LoVo (cell line): ENCODE results near the gene MRPL23.

Source experiments
- DNase-seq: peaks from one replicate; pipeline ENCODE4 v3.0.0-alpha.2; 2016; ENCODE audit warnings: low spot score

Gene MRPL23

DNA sequence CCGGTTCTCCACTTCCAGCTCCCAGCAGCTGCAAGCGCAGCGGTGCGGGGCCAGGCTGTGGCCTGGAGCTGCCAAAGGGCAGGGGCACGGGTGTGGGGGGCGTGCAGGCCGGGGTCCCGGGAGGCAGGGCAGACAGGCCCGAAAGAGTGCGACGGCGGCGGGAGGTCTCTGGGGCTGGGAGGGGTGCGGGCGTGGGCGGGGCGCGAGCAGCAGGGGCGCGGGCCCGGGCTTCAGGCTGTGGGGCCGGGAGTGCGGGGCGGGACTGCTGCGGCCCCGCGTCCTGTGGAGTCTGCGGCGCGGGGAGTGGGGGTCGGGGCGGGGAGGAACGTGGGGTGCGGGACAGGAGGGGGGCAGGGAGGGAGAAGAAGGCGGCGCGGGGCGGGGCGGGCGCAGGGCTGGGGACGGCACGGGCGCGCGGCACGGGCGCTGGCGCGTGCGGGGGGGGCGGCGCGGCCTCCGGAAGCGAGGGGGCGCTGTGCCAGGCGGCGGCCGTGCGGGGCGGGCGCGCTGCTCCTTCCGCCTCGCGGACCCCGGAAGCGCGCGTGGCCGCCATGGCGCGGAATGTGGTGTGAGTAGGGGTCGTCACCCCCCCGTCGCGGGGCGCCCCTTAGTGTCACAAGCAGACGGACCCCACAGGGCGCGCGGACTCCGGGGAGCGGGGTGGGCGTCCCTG lies at the start of gene MRPL23:
TSS of gene MRPL23 (plus strand) at position 521 of the 673 bp plus-strand sequence. CDS start at position 552, 31 bp downstream.
- no peak for DNase-seq

GRCh38 chr11:1899090-1899489 lies 48.0 kb upstream of the MRPL23 start:
- DNase-seq = no peak

- no peak for DNase-seq
Observed at GRCh38 chr11:1899686-1900085, 47.4 kb upstream of the MRPL23 start.

DNA sequence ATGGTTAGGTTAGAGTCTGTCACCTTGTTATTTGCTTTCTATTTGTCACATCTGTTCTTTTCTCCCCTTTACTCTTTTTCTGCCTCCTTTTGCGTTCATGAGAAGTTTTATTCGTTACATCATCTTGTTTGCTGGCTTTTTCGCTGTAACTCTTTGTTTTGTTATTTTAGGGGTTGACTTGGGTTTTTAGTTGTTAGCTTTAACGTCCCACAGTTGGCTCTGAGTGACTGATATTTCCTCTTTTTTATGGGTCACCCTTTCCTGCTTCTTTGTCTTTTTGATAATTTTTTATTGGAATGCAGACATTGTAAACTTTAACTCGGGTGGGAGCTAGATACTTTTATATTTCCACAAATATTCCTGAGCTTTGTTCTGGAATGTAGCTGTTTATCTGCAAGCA lies 41.0 kb upstream of the MRPL23 start:
- no peak for DNase-seq

- DNase-seq = no peak
Observed at GRCh38 chr11:1906611-1907423, 40.3 kb upstream of the MRPL23 start.

DNA sequence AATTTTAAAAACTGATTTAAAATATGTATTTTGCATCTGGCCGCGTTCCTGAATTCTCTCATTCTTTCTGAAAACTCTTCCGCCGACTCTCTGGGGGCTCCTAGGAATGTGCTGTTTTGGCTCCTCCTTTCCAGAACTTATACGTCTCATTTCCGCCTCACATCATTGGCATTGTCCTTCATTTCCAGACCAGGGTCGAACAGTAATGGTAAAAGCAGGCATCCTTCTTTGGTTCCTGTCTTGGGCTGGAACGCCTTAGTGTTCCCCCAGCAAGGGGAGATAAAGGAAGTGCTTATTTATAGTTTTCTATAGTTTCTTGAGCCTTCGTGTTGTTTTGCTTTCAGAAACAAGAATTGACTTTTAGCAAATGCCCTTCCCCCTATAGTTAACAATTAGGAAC lies 38.5 kb upstream of the MRPL23 start:
- DNase-seq = no peak

DNA sequence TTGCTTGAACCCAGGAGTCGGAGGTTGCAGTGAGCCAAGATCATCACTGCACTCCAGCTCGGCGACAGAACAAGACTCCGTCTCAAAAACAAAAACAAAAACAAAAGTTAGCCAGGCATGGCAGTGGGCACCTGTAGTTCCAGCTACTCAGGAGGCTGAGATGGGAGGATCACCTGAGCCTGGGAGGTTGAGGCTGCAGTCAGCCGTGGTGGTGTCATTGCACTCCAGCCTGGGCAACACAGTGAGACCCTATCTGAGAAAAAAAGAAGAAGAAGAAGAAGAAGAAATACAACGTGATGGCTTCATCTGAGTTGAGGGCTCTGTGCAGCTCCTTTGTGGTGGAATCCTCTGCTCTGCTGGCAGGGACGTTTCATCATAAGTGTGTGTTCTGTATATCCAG lies 37.6 kb upstream of the MRPL23 start:
- DNase-seq = no peak

- no peak for DNase-seq
Observed at GRCh38 chr11:1912289-1912878, 34.7 kb upstream of the MRPL23 start.

DNA sequence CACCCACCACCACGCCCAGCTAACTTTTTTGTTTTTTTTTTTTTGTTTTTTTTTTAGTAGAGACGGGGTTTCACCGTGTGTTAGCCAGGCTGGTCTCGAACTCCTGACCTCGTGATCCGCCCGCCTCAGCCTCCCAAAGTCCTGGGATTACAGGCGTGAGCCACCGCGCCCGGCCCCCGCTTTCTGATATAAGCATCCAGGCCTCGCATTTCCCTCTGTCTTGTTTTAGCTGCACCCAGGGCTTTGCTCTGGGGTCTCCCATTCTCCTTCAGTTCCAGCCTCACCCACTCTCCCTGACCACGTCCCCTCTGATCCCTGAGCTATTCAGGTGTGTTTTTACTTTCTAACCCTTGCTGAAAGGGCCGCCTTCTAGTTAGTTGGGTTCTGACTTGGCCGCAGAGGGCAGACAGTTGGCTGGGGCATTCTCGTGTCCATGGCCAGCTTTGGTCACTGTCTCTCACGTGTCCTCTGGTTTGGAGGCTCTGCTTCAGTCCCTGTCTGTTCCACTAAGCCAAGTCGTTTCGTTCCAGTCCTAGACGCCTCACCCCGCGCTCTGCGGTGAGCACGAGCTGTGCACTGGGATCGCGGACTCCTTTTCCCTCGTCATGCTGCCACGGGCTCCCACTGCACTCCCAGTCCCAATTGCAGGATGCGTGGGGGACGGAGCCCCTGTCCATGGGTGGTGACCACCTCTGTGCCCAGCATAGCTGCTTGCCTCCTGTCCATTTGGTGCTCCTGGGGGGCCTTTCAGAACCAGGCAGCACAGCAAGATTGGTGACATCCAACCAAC lies 33.7 kb upstream of the MRPL23 start:
- DNase-seq = no peak

DNA sequence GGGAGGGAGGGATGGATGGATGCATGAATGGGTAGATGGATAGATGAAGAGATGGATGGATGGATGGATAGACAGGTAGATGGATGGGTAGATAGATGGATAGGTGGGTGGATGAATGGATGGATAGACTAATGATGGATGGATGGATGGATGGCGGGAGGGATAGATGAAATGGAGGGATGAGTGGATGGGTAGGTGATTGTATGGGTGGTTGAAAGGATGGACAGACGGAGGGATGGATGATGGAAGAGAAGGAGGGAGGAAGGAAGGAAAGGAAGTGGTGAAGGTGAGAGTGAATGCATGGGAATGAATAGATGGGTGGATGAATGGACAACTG lies 31.4 kb upstream of the MRPL23 start:
- no peak for DNase-seq

- no peak for DNase-seq
Observed at GRCh38 chr11:1916132-1916985, 30.8 kb upstream of the MRPL23 start.

DNA sequence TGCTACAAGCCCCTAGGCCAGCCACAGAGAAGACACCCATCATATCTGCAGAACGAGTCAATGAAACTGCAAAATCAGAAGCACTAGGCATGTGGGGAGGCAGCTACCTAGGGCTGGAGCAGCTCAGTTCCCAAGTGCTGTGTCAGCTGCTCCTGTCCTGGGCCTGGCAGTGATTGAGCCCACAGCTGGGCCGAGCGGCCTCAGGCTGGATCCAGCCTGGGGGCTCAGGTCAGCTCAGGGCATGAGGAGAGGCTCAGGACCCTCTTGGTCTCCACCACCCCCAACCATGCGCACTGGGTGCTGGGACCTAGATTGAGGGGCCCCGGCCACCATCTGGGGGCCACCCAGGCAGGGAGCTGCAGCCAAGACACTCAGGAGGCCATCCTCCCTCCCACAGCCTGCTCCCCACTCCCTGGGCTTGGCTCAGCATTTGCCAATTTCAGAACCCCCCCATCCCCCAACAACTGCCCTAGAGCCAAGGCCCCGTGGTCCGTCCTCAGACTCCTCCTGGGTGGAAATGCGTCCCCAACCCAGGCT lies 30.1 kb upstream of the MRPL23 start:
- no peak for DNase-seq

DNA sequence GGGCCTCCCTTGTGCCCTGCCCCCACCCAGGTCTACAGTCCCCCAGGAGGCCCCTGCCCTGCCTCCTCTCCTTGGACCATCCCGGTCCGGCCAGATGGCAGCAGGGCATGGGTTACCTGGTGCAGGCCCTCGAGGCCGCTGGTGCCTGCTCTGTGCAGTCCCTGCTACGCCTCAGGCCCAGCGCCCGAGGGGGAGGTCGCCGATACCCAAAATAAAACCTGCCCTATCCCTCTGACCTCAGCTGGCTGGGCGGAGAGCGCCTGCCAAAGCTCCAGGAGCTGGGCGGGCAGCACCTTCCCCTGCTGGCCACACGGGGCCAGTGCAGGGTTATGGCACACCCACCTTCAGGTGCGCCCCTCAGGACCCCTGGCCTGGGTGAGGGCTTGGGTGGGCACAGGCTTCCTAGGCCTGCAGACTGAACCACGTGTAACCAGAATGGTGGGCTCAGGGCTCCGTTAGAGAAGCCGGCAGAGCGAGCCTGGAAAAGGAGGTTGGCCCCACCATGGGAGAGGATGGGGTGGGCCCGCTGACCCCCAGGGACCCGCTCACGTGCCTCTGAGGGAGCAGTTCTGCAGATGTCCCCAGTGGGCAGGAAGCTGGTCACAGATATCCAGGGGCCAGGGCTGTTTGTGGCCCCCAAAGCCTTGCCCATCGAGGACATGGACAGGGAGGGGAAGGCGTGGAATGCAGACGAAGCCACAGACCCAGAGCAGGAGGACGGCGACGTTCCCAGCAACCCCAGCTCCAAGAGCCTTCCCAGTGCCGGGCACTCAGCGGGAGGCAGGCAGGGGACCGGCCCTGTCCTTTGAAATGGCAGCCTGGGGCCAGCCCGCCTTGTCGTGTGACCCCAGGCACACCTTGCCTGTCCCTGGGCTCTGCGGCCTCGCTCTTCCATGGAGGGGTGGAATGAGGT lies 29.4 kb upstream of the MRPL23 start:
- DNase-seq = no peak

GRCh38 chr11:1918436-1919315 lies 28.5 kb upstream of the MRPL23 start:
- no peak for DNase-seq

DNA sequence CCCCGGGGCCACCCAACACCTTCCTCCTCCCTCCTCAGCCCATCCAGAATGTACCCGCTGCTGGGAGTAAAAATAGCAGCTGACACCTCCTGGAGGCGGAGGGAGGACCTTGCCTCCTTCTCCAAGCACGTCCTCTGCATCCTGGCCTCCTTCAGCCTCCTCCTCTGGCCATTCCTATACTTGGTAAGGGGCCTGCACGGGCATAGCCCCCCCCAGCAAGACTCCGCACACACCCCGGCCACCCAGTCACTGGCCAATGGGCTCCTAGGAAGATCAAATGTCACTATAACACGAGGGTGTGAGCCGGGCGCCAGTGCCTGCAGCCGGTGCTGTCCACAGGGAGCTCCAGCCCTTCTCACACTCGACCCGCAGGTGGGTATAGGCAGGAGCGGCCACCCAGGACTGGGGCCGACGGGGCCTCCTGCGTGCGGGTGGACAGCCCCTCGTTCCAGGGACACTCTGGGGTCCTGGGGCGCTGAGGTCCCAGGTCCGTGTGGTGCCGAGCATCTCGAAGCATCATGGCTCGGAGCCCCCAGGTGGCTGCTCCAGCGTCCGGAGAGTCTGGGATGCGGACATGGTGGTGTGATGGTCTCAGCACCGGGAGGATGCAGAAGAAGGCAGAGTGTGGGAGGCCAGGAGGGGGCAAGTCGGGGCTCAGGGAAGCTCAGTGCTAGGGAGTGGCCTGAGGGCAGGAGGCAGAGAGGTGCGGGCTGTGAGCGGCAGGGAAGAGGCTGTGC lies 27.6 kb upstream of the MRPL23 start, which contains the start of gene TNNT3:
TSS of gene TNNT3 (plus strand) at position 313 of the 737 bp plus-strand sequence. CDS start 3,172 bp downstream, outside the sequence.
- no peak for DNase-seq

- DNase-seq = no peak
Observed at GRCh38 chr11:1920128-1920908, 26.8 kb upstream of the MRPL23 start.

DNA sequence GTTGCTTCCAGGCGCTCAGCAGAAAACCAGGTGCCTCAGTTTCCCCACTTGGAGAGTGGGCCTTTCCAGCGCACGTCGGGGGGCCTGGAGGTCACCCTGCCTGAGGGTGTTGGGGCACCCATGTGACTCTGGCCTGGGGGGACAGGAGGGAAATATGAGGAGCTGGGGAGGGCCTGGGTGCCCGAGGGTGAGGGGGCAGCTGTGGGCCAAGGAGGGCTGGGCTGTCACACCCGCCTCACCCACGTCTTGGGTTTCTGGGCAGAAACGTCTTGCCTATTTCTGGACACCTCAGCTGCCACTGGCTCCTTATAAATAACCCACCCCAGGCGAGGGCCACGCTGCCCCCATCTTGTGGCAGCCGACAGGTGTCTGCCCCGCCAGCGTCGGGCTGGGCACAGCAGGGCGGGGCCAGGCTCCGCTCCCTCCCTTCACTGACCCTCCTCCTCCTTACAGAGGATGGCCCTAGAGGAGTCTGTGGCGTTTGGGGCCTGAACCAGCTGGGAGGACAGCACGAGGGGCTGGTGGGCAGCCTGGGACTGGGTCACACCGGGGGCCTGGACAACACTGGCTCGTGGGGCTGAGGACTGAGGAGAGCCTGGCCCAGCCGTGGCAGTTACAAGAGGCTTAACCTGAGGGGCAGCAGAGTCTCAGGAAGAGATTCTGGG lies 26.1 kb upstream of the MRPL23 start:
- no peak for DNase-seq
